RWPE2 (cell line): Measurements from ENCODE around the gene NOVA2.

Experiments
- ATAC-seq: fragments of 200-7000 bp; cut with Tn5 transposase; 3 replicates; pipeline ENCODE4 v1.9.1; 2021; ENCODE audit warnings: low read depth
- DNase-seq: peaks from one replicate; pipeline ENCODE4 v3.0.0-alpha.2; 2020; ENCODE audit warnings: low spot score
- H3K27ac ChIP-seq: fragments of 450-650 bp; 2 replicates; pipeline ENCODE4 v1.5.1; 2017; ENCODE audit warnings: mild to moderate bottlenecking; ENCODE audit not compliant: poor library complexity, severe bottlenecking
- H3K27me3 ChIP-seq: fragments of 250-450 bp; sonication (Bioruptor Pico); 2 replicates; pipeline ENCODE4 v1.5.1; 2021; ENCODE audit warnings: mild to moderate bottlenecking, moderate library complexity; ENCODE audit not compliant: insufficient read depth, poor library complexity, severe bottlenecking
- H3K36me3 ChIP-seq: fragments of 250-450 bp; sonication (Bioruptor Pico); 2 replicates; pipeline ENCODE4 v1.5.1; 2020; ENCODE audit warnings: low read depth, mild to moderate bottlenecking, moderate library complexity
- H3K4me1 ChIP-seq: fragments of 250-450 bp; sonication (Bioruptor Pico); 2 replicates; pipeline ENCODE4 v1.5.1; 2021; ENCODE audit warnings: mild to moderate bottlenecking, moderate library complexity; ENCODE audit not compliant: insufficient read depth, poor library complexity, severe bottlenecking
- H3K4me3 ChIP-seq: fragments of 250-450 bp; sonication (Bioruptor Pico); 2 replicates; pipeline ENCODE4 v1.5.1; 2021; ENCODE audit warnings: mild to moderate bottlenecking, moderate library complexity; ENCODE audit not compliant: severe bottlenecking
- H3K9me3 ChIP-seq: fragments of 250-450 bp; sonication (Bioruptor Pico); 2 replicates; pipeline ENCODE4 v1.5.1; 2021; ENCODE audit warnings: mild to moderate bottlenecking, moderate library complexity; ENCODE audit not compliant: severe bottlenecking
- CTCF ChIP-seq: fragments of 450-650 bp; IDR thresholded peaks from one replicate; pipeline ENCODE4 v1.5.1; 2017; ENCODE audit warnings: mild to moderate bottlenecking, moderate library complexity; ENCODE audit not compliant: poor library complexity, severe bottlenecking

The NOVA2 gene

GRCh38 chr19:46017095-46017429, 43.4 kb upstream of the NOVA2 start:
- H3K27ac ChIP-seq: no peak overlapping the region
- no peaks in the 10 kb centered on the region for H3K9me3 ChIP-seq
- no peak for DNase-seq
- peaks cover 5% of the 10 kb centered on the region for H3K4me1 ChIP-seq
- no peak overlapping the region for H3K4me3 ChIP-seq
- no peak for ATAC-seq
- TF ChIP-seq CTCF: peak; percentile 63
- H3K27me3 ChIP-seq: peaks cover 5% of the 10 kb centered on the region
- no peaks in the 10 kb centered on the region for H3K36me3 ChIP-seq

- H3K9me3 ChIP-seq: no peaks in the 10 kb centered on the region
- peaks cover 5% of the 10 kb centered on the region for H3K27me3 ChIP-seq
- H3K4me3 ChIP-seq: peak overlapping the region; percentile 29
- H3K27ac ChIP-seq: no peak overlapping the region
- DNase-seq (no peak), ATAC-seq (peak; percentile 66)
- peak; percentile 83 for TF ChIP-seq CTCF
- H3K36me3 ChIP-seq: no peaks in the 10 kb centered on the region
- H3K4me1 ChIP-seq: peaks cover 4% of the 10 kb centered on the region
Observed at GRCh38 chr19:46016426-46017094, 42.9 kb upstream of the NOVA2 start.

GRCh38 chr19:46015687-46016425, 42.2 kb upstream of the NOVA2 start:
- no peak for ATAC-seq
- DNase-seq: no peak

GRCh38 chr19:46014941-46015686, 41.4 kb upstream of the NOVA2 start:
- Histone ChIP-seq H3K36me3 (no peaks in the 10 kb centered on the region), H3K27me3 (peaks cover 5% of the 10 kb centered on the region), H3K9me3 (no peaks in the 10 kb centered on the region), H3K4me3 (peak overlapping the region; percentile 35), H3K27ac (no peak overlapping the region), H3K4me1 (no peaks in the 10 kb centered on the region)
- ATAC-seq: peak; percentile 74
- DNase-seq: peak; percentile 87
- no peak for TF ChIP-seq CTCF

More at GRCh38 chr19:46015687-46016425, 42.2 kb upstream of the NOVA2 start:
- Histone ChIP-seq H3K27ac (no peak overlapping the region), H3K36me3 (no peaks in the 10 kb centered on the region), H3K4me1 (no peaks in the 10 kb centered on the region), H3K27me3 (peaks cover 5% of the 10 kb centered on the region), H3K9me3 (no peaks in the 10 kb centered on the region), H3K4me3 (peak overlapping the region; percentile 29)
- no peak for TF ChIP-seq CTCF
